Measurements from ENCODE around the gene RARG. TPM values are rescaled to one million over a fixed set of nuclear protein-coding genes. Genes with fewer than 3 reads are reported as not detected.

Gene RARG
- total RNA-seq, 1 experiment from 2014 or later = 11.8 TPM

GRCh38 chr12:53239643-53240258 lies 7.7 kb upstream of the RARG start:
- Mint-ChIP-seq H3K27ac (ENCODE audit: unreplicated experiment) (peak overlapping the region; percentile 8), H3K9me3 (ENCODE audit: unreplicated experiment) (no peaks in the 10 kb centered on the region), H3K36me3 (ENCODE audit: insufficient read depth, unreplicated experiment) (no peaks in the 10 kb centered on the region), H3K4me1 (ENCODE audit: low read depth, unreplicated experiment) (peaks cover 17% of the 10 kb centered on the region), H3K27me3 (ENCODE audit: insufficient read depth, unreplicated experiment) (peaks cover 3% of the 10 kb centered on the region), H3K4me3 (ENCODE audit: unreplicated experiment) (no peak overlapping the region)
- POLR2A ChIA-PET = interaction anchor here (0.6 to 0.7 kb wide), 2 partner anchors 10 to 29 kb away, joined by 4 to 8 read pairs; no protein-coding TSS in a partner anchor
- intact Hi-C loops (cut with micrococcal nuclease; ENCODE audit: unreplicated experiment) = no loop called here
- CTCF ChIA-PET = interaction anchor here (1.6 kb wide), 1 partner anchor 28 kb away, joined by 8 read pairs; no protein-coding TSS in a partner anchor
- BruUV-seq (replicated peaks) = no TSS peak
- no peaks in the 10 kb centered on the region for H3K27me3 ChIP-seq (replicated peaks; ENCODE audit: control insufficient read depth, insufficient read depth, low read length)
- no peaks in the 10 kb centered on the region for H3K36me3 ChIP-seq (ENCODE audit: control insufficient read depth, insufficient read depth, low read length)
- H3K9me3 ChIP-seq = no peaks in the 10 kb centered on the region
- no peaks in the 10 kb centered on the region for H3K4me1 ChIP-seq
- TF ChIP-seq, protein P1, sequence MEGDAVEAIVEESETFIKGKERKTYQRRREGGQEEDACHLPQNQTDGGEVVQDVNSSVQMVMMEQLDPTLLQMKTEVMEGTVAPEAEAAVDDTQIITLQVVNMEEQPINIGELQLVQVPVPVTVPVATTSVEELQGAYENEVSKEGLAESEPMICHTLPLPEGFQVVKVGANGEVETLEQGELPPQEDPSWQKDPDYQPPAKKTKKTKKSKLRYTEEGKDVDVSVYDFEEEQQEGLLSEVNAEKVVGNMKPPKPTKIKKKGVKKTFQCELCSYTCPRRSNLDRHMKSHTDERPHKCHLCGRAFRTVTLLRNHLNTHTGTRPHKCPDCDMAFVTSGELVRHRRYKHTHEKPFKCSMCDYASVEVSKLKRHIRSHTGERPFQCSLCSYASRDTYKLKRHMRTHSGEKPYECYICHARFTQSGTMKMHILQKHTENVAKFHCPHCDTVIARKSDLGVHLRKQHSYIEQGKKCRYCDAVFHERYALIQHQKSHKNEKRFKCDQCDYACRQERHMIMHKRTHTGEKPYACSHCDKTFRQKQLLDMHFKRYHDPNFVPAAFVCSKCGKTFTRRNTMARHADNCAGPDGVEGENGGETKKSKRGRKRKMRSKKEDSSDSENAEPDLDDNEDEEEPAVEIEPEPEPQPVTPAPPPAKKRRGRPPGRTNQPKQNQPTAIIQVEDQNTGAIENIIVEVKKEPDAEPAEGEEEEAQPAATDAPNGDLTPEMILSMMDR (IDR thresholded peaks at IDR 0.05; ENCODE audit: insufficient read depth in 1 of 2, low read depth in 1 of 2, low read length in 1 of 2, severe bottlenecking in 1 of 2, unreplicated experiment in 1 of 2) = no peak
- no peak for DNase-seq
- no peak overlapping the region for H3K4me3 ChIP-seq (ENCODE audit: low read depth, low read length)

GRCh38 chr12:53236443-53237111 lies 4.6 kb upstream of the RARG start:
- Mint-ChIP-seq H3K9me3 (ENCODE audit: unreplicated experiment) (no peaks in the 10 kb centered on the region), H3K4me3 (ENCODE audit: unreplicated experiment) (no peak overlapping the region), H3K27me3 (ENCODE audit: insufficient read depth, unreplicated experiment) (no peaks in the 10 kb centered on the region), H3K4me1 (ENCODE audit: low read depth, unreplicated experiment) (peaks cover 15% of the 10 kb centered on the region), H3K27ac (ENCODE audit: unreplicated experiment) (no peak overlapping the region), H3K36me3 (ENCODE audit: insufficient read depth, unreplicated experiment) (no peaks in the 10 kb centered on the region)
- CTCF ChIA-PET = no interaction called here
- Histone ChIP-seq H3K4me3 (ENCODE audit: low read depth, low read length) (no peak overlapping the region), H3K27me3 (replicated peaks; ENCODE audit: control insufficient read depth, insufficient read depth, low read length) (no peaks in the 10 kb centered on the region), H3K9me3 (no peaks in the 10 kb centered on the region), H3K4me1 (peaks cover 7% of the 10 kb centered on the region), H3K36me3 (ENCODE audit: control insufficient read depth, insufficient read depth, low read length) (no peaks in the 10 kb centered on the region)
- DNase-seq = no peak
- no TSS peak for BruUV-seq (replicated peaks)
- TF ChIP-seq, protein P1 (IDR thresholded peaks at IDR 0.05; ENCODE audit: insufficient read depth in 1 of 2, low read depth in 1 of 2, low read length in 1 of 2, severe bottlenecking in 1 of 2, unreplicated experiment in 1 of 2) = no peak
- intact Hi-C loops (cut with micrococcal nuclease; ENCODE audit: unreplicated experiment) = no loop called here
- POLR2A ChIA-PET = no interaction called here

DNA sequence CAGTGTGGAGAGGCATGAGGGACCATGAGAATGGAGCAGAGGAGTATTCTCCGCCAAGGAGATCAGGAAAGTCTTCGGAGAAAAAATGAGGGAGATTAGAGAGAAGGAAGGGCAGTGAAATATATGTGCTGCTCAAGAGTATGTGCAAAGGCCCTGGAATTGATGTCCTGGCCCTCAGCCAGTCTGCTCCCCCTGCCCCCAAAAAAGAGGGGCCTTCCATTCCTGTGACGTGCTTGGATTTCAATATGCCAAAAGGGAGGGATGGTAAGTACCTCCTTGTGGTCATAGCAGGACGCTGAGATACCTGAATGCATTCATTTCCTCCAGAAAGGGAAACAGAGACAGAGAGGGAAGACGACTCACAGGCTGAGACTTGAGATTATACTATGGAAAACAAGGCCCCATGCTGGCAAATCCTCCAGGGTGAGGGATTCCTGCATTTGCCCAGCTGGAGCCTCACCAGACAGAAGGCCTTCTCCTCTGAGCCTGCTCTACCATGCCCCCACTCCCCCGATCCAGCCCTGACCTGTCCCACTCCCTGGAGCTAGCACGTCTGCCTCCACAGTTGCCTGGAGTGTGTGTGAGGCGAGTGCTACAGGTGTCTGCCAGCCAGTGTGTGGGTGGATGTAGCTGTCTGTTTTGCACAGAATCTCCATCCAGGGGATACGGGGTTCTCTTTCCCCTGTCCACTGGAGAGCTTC lies 3.9 kb upstream of the RARG start:
- peaks cover 15% of the 10 kb centered on the region for H3K4me1 Mint-ChIP-seq (ENCODE audit: low read depth, unreplicated experiment)
- no peak overlapping the region for H3K27ac Mint-ChIP-seq (ENCODE audit: unreplicated experiment)
- intact Hi-C loops (cut with micrococcal nuclease; ENCODE audit: unreplicated experiment) = no loop called here

More for the DNA sequence above, 3.9 kb upstream of the RARG start:
- DNase-seq = no peak
- H3K4me1 ChIP-seq = peaks cover 12% of the 10 kb centered on the region
- no peaks in the 10 kb centered on the region for H3K36me3 Mint-ChIP-seq (ENCODE audit: insufficient read depth, unreplicated experiment)
- H3K36me3 ChIP-seq (ENCODE audit: control insufficient read depth, insufficient read depth, low read length) = no peaks in the 10 kb centered on the region
- ChIA-PET CTCF (no interaction called here), POLR2A (no interaction called here)
- H3K9me3 ChIP-seq = no peaks in the 10 kb centered on the region
- no peak overlapping the region for H3K4me3 Mint-ChIP-seq (ENCODE audit: unreplicated experiment)
- no peaks in the 10 kb centered on the region for H3K27me3 Mint-ChIP-seq (ENCODE audit: insufficient read depth, unreplicated experiment)
- no peak overlapping the region for H3K4me3 ChIP-seq (ENCODE audit: low read depth, low read length)
- no TSS peak for BruUV-seq (replicated peaks)
- no peaks in the 10 kb centered on the region for H3K9me3 Mint-ChIP-seq (ENCODE audit: unreplicated experiment)
- no peaks in the 10 kb centered on the region for H3K27me3 ChIP-seq (replicated peaks; ENCODE audit: control insufficient read depth, insufficient read depth, low read length)
- TF ChIP-seq, protein P1 (IDR thresholded peaks at IDR 0.05; ENCODE audit: insufficient read depth in 1 of 2, low read depth in 1 of 2, low read length in 1 of 2, severe bottlenecking in 1 of 2, unreplicated experiment in 1 of 2) = no peak
